Ovary (tissue), 9 donors: ENCODE measurements around the gene FAM120B. TPM values are rescaled to one million over a fixed set of nuclear protein-coding genes. Genes with fewer than 3 reads are reported as not detected.

ENCODE experiments used
- DNase-seq, 5 donors: peaks; one replicate each; pipeline ENCODE4 v3.0.0-alpha.2; 2019 to 2020
- H3K27ac ChIP-seq, 2 donors: fragments of 200-600 bp; one replicate each; pipeline versions ENCODE4 v1.5.1 to v1.8.0; 2019 to 2022
- H3K27me3 ChIP-seq: fragments of 200-600 bp; one replicate; pipeline ENCODE4 v1.8.0; 2022
- H3K36me3 ChIP-seq: fragments of 200-600 bp; sonication (generic); one replicate; pipeline ENCODE4 v1.5.1; 2019
- H3K4me1 ChIP-seq: one replicate; pipeline ENCODE4 v1.8.1; 2013; ENCODE audit warnings: mild to moderate bottlenecking, moderate library complexity; ENCODE audit not compliant: insufficient read depth
- H3K4me3 ChIP-seq: fragments of 200-600 bp; sonication (generic); one replicate; pipeline ENCODE4 v1.5.1; 2017
- H3K9me3 ChIP-seq, 2 donors: fragments of 200-600 bp in 1 of 2; sonication (generic) in 1 of 2; one replicate each; pipeline versions ENCODE4 v1.5.1 to v1.8.1; 2013 to 2019; ENCODE audit warnings: mild to moderate bottlenecking in 1 of 2, moderate library complexity in 1 of 2
- CTCF ChIP-seq, 3 donors: fragments of 450-650 bp in 2 of 3; fragments of 200-600 bp in 1 of 3; IDR thresholded peaks; one replicate each; pipeline versions ENCODE4 v1.5.1 to v1.8.0; 2016 to 2022; ENCODE audit warnings: antibody characterized with exemption in 3 of 3, mild to moderate bottlenecking in 1 of 3
- EP300 ChIP-seq: sonication (generic); formaldehyde crosslinking; IDR thresholded peaks from one replicate; pipeline ENCODE4 v1.6.1; 2017; ENCODE audit warnings: antibody characterized with exemption
- POLR2A ChIP-seq: fragments of 450-650 bp; IDR thresholded peaks from one replicate; pipeline ENCODE4 v1.6.1; 2017; ENCODE audit warnings: antibody characterized with exemption, mild to moderate bottlenecking, moderate library complexity
- WGBS, 3 donors: extraction: QIAGEN DNeasy Blood & Tissue Kit in 1 of 3; methylation state at CpG; one replicate each; pipeline versions ENCODE4 v1.1.5 to v1.1.7; 2013 to 2017; 5-methylcytosine and 5-hydroxymethylcytosine counted together
- intact Hi-C, 4 donors: fragments of 100-400 bp; cut with DNase I; formaldehyde crosslinking; loops; one replicate each; pipeline versions ENCODE4 v1.11.0 to v1.15.1; 2022 to 2023
- polyA plus RNA-seq, 2 donors: library from polyadenylated mRNA; stranded (reverse); fragments of 200-250 nt in 1 of 2; fragments of 350-450 nt in 1 of 2; fragmentation: Illumina TruSeq in 1 of 2; extraction: RNeasy Lipid Tissue Mini Kit (QIAGEN cat#74804) in 1 of 2; gene quantifications; one replicate each; pipeline ENCODE4 v1.2.3, GENCODE V29; 2013 to 2014
- total RNA-seq, 7 donors: library from RNA; depleted of rRNA in 2 of 7; stranded (reverse); fragments of >200 nt in 2 of 7; fragmentation: NEBNext Ultra II Directional in 3 of 7; extraction: Animal tissue kit (Norgen Biotek cat#: 25700) in 3 of 7; gene quantifications; one replicate each; pipeline versions ENCODE4 v1.1.0 to v1.2.4, GENCODE V29; 2016 to 2023
- donor health status: DM: no; HTN: no; CAD: no; lungs with moderate emphysema.
- donor health status: DM: no; HTN: no; CAD: no.
- donor health status: Bipolar disorder and iron deficiency.
- donor health status: DM: yes; HTN: yes; CAD: no.
- donor health status: DM: no; HTN: no; CAD: no.
- donor health status: DM: yes; HTN: yes; CAD: no.

Gene FAM120B
- total and polyA plus RNA-seq, 9 donors: 10.6 to 39.3 (median 28.4) TPM

- H3K4me3 ChIP-seq: peak overlapping the region; percentile 92
- H3K9me3 ChIP-seq: no peaks in the 10 kb centered on the region
- intact Hi-C loops: no loop called here
- TF ChIP-seq POLR2A: no peak
- no peak for TF ChIP-seq EP300
- no peak for TF ChIP-seq CTCF (IDR thresholded peaks at IDR 0.05)
- H3K4me1 ChIP-seq: peaks cover 18% of the 10 kb centered on the region
- no peaks in the 10 kb centered on the region for H3K27me3 ChIP-seq
- peak in 1 of 5 donors; percentile 48 for DNase-seq
- WGBS, 3 donors: 3 to 4% (median 3%) methylated on average over 15 of the region's 15 CpGs
- peak overlapping the region in 1 of 2 donors; percentile 65 for H3K27ac ChIP-seq
- H3K36me3 ChIP-seq: no peaks in the 10 kb centered on the region
Measured at GRCh38 chr6:170307080-170307545, 555 bp downstream of the FAM120B start.

GRCh38 chr6:170308761-170309160 is 2.2 kb downstream of the FAM120B start:
- 90 to 97% (median 97%) methylated on average over 1 of the region's 1 CpG for WGBS, 3 donors
- no peak overlapping the region for H3K27ac ChIP-seq
- peaks cover 18% of the 10 kb centered on the region for H3K4me1 ChIP-seq
- H3K27me3 ChIP-seq: no peaks in the 10 kb centered on the region
- TF ChIP-seq POLR2A (no peak), EP300 (no peak), CTCF (IDR thresholded peaks at IDR 0.05) (no peak)
- intact Hi-C loops: no loop called here
- DNase-seq: no peak
- no peak overlapping the region for H3K4me3 ChIP-seq
- H3K36me3 ChIP-seq: no peaks in the 10 kb centered on the region
- H3K9me3 ChIP-seq: no peaks in the 10 kb centered on the region

GRCh38 chr6:170311696-170312095 is 5.1 kb downstream of the FAM120B start:
- WGBS, 3 donors: 80 to 87% (median 81%) methylated on average over 5 of the region's 5 CpGs
- TF ChIP-seq EP300 (no peak), POLR2A (no peak), CTCF (IDR thresholded peaks at IDR 0.05) (no peak)
- Histone ChIP-seq H3K27me3 (no peaks in the 10 kb centered on the region), H3K9me3 (no peaks in the 10 kb centered on the region), H3K36me3 (no peaks in the 10 kb centered on the region), H3K4me3 (no peak overlapping the region), H3K4me1 (peaks cover 14% of the 10 kb centered on the region), H3K27ac (no peak overlapping the region)
- no peak for DNase-seq
- intact Hi-C loops: no loop called here

GRCh38 chr6:170312876-170313275 is 6.3 kb downstream of the FAM120B start:
- Histone ChIP-seq H3K4me3 (no peak overlapping the region), H3K4me1 (peaks cover 6% of the 10 kb centered on the region), H3K9me3 (no peaks in the 10 kb centered on the region), H3K27ac (no peak overlapping the region), H3K27me3 (no peaks in the 10 kb centered on the region), H3K36me3 (no peaks in the 10 kb centered on the region)
- WGBS, 3 donors: 88 to 94% (median 91%) methylated on average over 2 of the region's 2 CpGs
- intact Hi-C loops: no loop called here
- no peak for TF ChIP-seq EP300
- TF ChIP-seq CTCF (IDR thresholded peaks at IDR 0.05): no peak
- TF ChIP-seq POLR2A: no peak
- no peak for DNase-seq
